K562 (cell line): ENCODE data around the gene BMAL1.

Experiments used
- CBX5 ChIP-seq: IDR thresholded peaks from 2 replicates; pipeline ENCODE4 v1.6.1; 2014; ENCODE audit warnings: low read depth, borderline replicate concordance
- LARP7 ChIP-seq: fragments of 450-650 bp; IDR thresholded peaks from 2 replicates; pipeline ENCODE4 v1.6.1; 2016
- MAZ ChIP-seq, 2 experiments: fragments of 450-650 bp in 1 of 2; sonication (generic) in 1 of 2; formaldehyde crosslinking; IDR thresholded peaks in 1 of 2; conservative IDR thresholded peaks in 1 of 2; 2 replicates each; pipeline versions ENCODE4 v1.4.0 to v1.5.0; 2020; ENCODE audit warnings: mild to moderate bottlenecking in 1 of 2, missing genetic modification reagents in 1 of 2
- SIN3A ChIP-seq, 2 experiments: fragments of 150-350 bp in 1 of 2; IDR thresholded peaks; 2 replicates each; pipeline ENCODE4 v1.6.1; 2011 to 2016; ENCODE audit warnings: borderline replicate concordance in 2 of 2, low read depth in 2 of 2, low read length in 2 of 2, mild to moderate bottlenecking in 2 of 2, moderate library complexity in 2 of 2; ENCODE audit not compliant: control insufficient read depth in 1 of 2
- SP1 ChIP-seq: sonication (generic); formaldehyde crosslinking; IDR thresholded peaks from 2 replicates; pipeline ENCODE4 v1.8.1; 2022; ENCODE audit warnings: mild to moderate bottlenecking, missing genetic modification reagents
- ZBTB7A ChIP-seq: IDR thresholded peaks from 2 replicates; pipeline ENCODE4 v1.6.1; 2011; ENCODE audit warnings: low read depth, mild to moderate bottlenecking, low read length, moderate library complexity, borderline replicate concordance; ENCODE audit not compliant: control insufficient read depth

- TF ChIP-seq LARP7, result no peak
- TF ChIP-seq SIN3A (IDR thresholded peaks at IDR 0.05; ENCODE audit: borderline replicate concordance in 2 of 2, control insufficient read depth in 1 of 2, low read depth in 2 of 2, low read length in 2 of 2), result no peak
- TF ChIP-seq MAZ (CRISPR knock-in tag; conservative IDR thresholded peaks at IDR 0.05 in 1 of 2, IDR thresholded peaks at IDR 0.05 in 1 of 2), result no peak
- no peak for TF ChIP-seq SP1
- no peak for TF ChIP-seq CBX5
- TF ChIP-seq ZBTB7A, result no peak
Observed at GRCh38 chr11:13367115-13367514, 89.5 kb downstream of the BMAL1 start.
